Panc1 (cell line): ENCODE results near the gene RABGAP1L.

Experiments
- CTCF ChIP-seq: fragments of 450-650 bp; IDR thresholded peaks from 2 replicates; pipeline ENCODE4 v1.5.1; 2017; ENCODE audit warnings: mild to moderate bottlenecking
- POLR2AphosphoS5 ChIP-seq: IDR thresholded peaks from 2 replicates; pipeline ENCODE4 v1.6.1; 2012; ENCODE audit warnings: mild to moderate bottlenecking, low read depth, low read length, moderate library complexity
- REST ChIP-seq, 2 experiments: IDR thresholded peaks; 2 replicates each; pipeline ENCODE4 v1.6.1; 2011 to 2012; ENCODE audit warnings: low read depth in 2 of 2, control low read depth in 1 of 2, low read length in 1 of 2, mild to moderate bottlenecking in 1 of 2, moderate library complexity in 1 of 2; ENCODE audit not compliant: insufficient read depth in 1 of 2
- SIN3A ChIP-seq: IDR thresholded peaks from 2 replicates; pipeline ENCODE4 v1.6.1; 2012; ENCODE audit warnings: low read depth, mild to moderate bottlenecking, low read length, moderate library complexity, borderline replicate concordance; ENCODE audit not compliant: insufficient read depth

GRCh38 chr1:174686213-174686612 lies 526.9 kb downstream of the RABGAP1L start:
- no peak for TF ChIP-seq CTCF
- TF ChIP-seq POLR2AphosphoS5, result no peak
- no peak for TF ChIP-seq REST (IDR thresholded peaks at IDR 0.05; ENCODE audit: insufficient read depth in 1 of 2, low read depth in 2 of 2, low read length in 1 of 2)
- TF ChIP-seq SIN3A, result no peak
